H1 (cell line): ENCODE measurements around the gene BOK. TPM values are rescaled to one million over a fixed set of nuclear protein-coding genes. Genes with fewer than 3 reads are reported as not detected.

ENCODE experiments used
- CTCF ChIA-PET: fragments of 300-600 bp; sonication (Branson Sonifier 250); formaldehyde crosslinking; loops from one replicate; lab custom pipeline; 2021; ENCODE audit not compliant: partially characterized antibody; lab: Charles Lee
- POLR2A ChIA-PET: fragments of 300-600 bp; sonication (Branson Sonifier 250); formaldehyde crosslinking; loops from one replicate; lab custom pipeline; 2021; ENCODE audit warnings: inconsistent platforms; ENCODE audit not compliant: partially characterized antibody; lab: Charles Lee
- DNase-seq, 2 experiments: peaks; one replicate each; pipeline versions ENCODE4 v3.0.0 to v3.0.0-alpha.2; 2010 to 2022; ENCODE audit warnings: low spot score in 2 of 2, low read depth in 1 of 2, mixed read lengths in 1 of 2
- FAIRE-seq: peaks from 2 replicates; lab custom pipeline; 2011; peaks lifted over from hg19 to GRCh38; lab: Jason Lieb, UNC
- H2AFZ ChIP-seq: 2 replicates; pipeline ENCODE4 v1.8.1; 2012; ENCODE audit warnings: low read length, inconsistent platforms
- H2AK5ac ChIP-seq: 2 replicates; pipeline ENCODE4 v1.6.1; 2013; ENCODE audit warnings: low read depth, low read length
- H2BK120ac ChIP-seq: replicated peaks from 2 replicates; pipeline ENCODE3; 2013; ENCODE audit warnings: low read depth, low read length, inconsistent platforms
- H2BK12ac ChIP-seq: 2 replicates; pipeline ENCODE4 v1.6.1; 2013; ENCODE audit warnings: low read depth, low read length
- H2BK15ac ChIP-seq: 2 replicates; pipeline ENCODE4 v1.6.1; 2013; ENCODE audit warnings: low read length
- H2BK20ac ChIP-seq: 2 replicates; pipeline ENCODE4 v1.6.1; 2013; ENCODE audit warnings: low read length
- H2BK5ac ChIP-seq: 2 replicates; pipeline ENCODE4 v1.6.1; 2013; ENCODE audit warnings: low read depth, low read length
- H3K14ac ChIP-seq: 2 replicates; pipeline ENCODE4 v1.6.1; 2013; ENCODE audit warnings: inconsistent platforms; ENCODE audit not compliant: insufficient read length
- H3K18ac ChIP-seq: 2 replicates; pipeline ENCODE4 v1.6.1; 2013; ENCODE audit warnings: low read length; ENCODE audit errors: extremely low read depth
- H3K23ac ChIP-seq: 2 replicates; pipeline ENCODE4 v1.6.1; 2013; ENCODE audit warnings: inconsistent platforms; ENCODE audit not compliant: insufficient read length
- H3K23me2 ChIP-seq: 2 replicates; pipeline ENCODE4 v1.6.1; 2013; ENCODE audit warnings: low read depth, low read length
- H3K27ac ChIP-seq: 2 replicates; pipeline ENCODE4 v1.6.1; 2011; ENCODE audit warnings: low read depth, low read length, inconsistent platforms
- H3K27me3 ChIP-seq, 4 experiments: replicated peaks in 1 of 4; 1 replicate in 1 of 4; 2 replicates in 3 of 4; pipeline versions ENCODE4 v1.6.1 to v1.8.1; 2011 to 2013; ENCODE audit warnings: low read length in 3 of 4, mild to moderate bottlenecking in 3 of 4, inconsistent platforms in 2 of 4, mixed read lengths in 2 of 4, moderate library complexity in 1 of 4; ENCODE audit not compliant: control insufficient read depth in 3 of 4, insufficient read depth in 3 of 4; ENCODE audit errors: extremely low read depth in 1 of 4
- H3K36me3 ChIP-seq, 4 experiments: 2 replicates each; pipeline versions ENCODE4 v1.6.1 to v1.8.1; 2011 to 2013; ENCODE audit warnings: mild to moderate bottlenecking in 4 of 4, low read length in 3 of 4, moderate library complexity in 2 of 4, control low read depth in 1 of 4, inconsistent platforms in 1 of 4; ENCODE audit not compliant: insufficient read depth in 4 of 4, control insufficient read depth in 2 of 4
- H3K4ac ChIP-seq: replicated peaks from 2 replicates; pipeline ENCODE3; 2013; ENCODE audit warnings: low read length, low read depth, mixed read lengths, inconsistent platforms; ENCODE audit not compliant: insufficient read length
- H3K4me1 ChIP-seq, 4 experiments: replicated peaks in 1 of 4; 1 replicate in 1 of 4; 2 replicates in 3 of 4; pipeline versions ENCODE4 v1.6.1 to v1.8.1; 2011 to 2013; ENCODE audit warnings: low read length in 3 of 4, inconsistent platforms in 2 of 4, mixed read lengths in 1 of 4; ENCODE audit not compliant: insufficient read depth in 4 of 4, control insufficient read depth in 3 of 4
- H3K4me2 ChIP-seq, 2 experiments: 2 replicates each; pipeline versions ENCODE4 v1.6.1 to v1.8.1; 2011 to 2013; ENCODE audit warnings: low read depth in 2 of 2, low read length in 2 of 2, control low read depth in 1 of 2, inconsistent platforms in 1 of 2, mild to moderate bottlenecking in 1 of 2; ENCODE audit not compliant: insufficient read depth in 1 of 2
- H3K4me3 ChIP-seq, 4 experiments: fragments of 200-600, 300-600 bp in 1 of 4; sonication (generic), shearing (Covaris generic), sonication (Bioruptor Twin) in 1 of 4; 2 replicates each; pipeline versions ENCODE4 v1.5.1 to v1.8.1; 2011 to 2016; ENCODE audit warnings: low read length in 4 of 4, low read depth in 3 of 4, control low read depth in 2 of 4, inconsistent platforms in 2 of 4, mild to moderate bottlenecking in 2 of 4, mixed read lengths in 1 of 4, moderate library complexity in 1 of 4; ENCODE audit not compliant: insufficient read depth in 2 of 4; ENCODE audit errors: extremely low read depth in 1 of 4
- H3K56ac ChIP-seq: replicated peaks from 2 replicates; pipeline ENCODE3; 2013; ENCODE audit warnings: low read depth, mild to moderate bottlenecking, mixed read lengths, low read length, inconsistent platforms; ENCODE audit not compliant: insufficient read length
- H3K79me1 ChIP-seq: 2 replicates; pipeline ENCODE4 v1.6.1; 2013; ENCODE audit warnings: low read depth, low read length, control low read depth
- H3K79me2 ChIP-seq, 2 experiments: 2 replicates each; pipeline versions ENCODE4 v1.6.1 to v1.8.1; 2012 to 2013; ENCODE audit warnings: low read length in 2 of 2, mild to moderate bottlenecking in 2 of 2, inconsistent platforms in 1 of 2; ENCODE audit not compliant: insufficient read depth in 2 of 2, control insufficient read depth in 1 of 2
- H3K9ac ChIP-seq, 4 experiments: replicated peaks in 1 of 4; 1 replicate in 1 of 4; 2 replicates in 3 of 4; pipeline versions ENCODE4 v1.6.1 to v1.8.1; 2011 to 2013; ENCODE audit warnings: low read depth in 3 of 4, low read length in 3 of 4, control low read depth in 2 of 4, mild to moderate bottlenecking in 2 of 4, moderate library complexity in 2 of 4, inconsistent platforms in 1 of 4; ENCODE audit errors: extremely low read depth in 1 of 4
- H3K9me3 ChIP-seq, 2 experiments: 2 replicates each; pipeline versions ENCODE4 v1.6.1 to v1.8.1; 2012 to 2013; ENCODE audit warnings: mild to moderate bottlenecking in 2 of 2, moderate library complexity in 2 of 2, control low read depth in 1 of 2, inconsistent platforms in 1 of 2, low read depth in 1 of 2, low read length in 1 of 2, mixed read lengths in 1 of 2; ENCODE audit not compliant: insufficient read depth in 2 of 2
- H4K20me1 ChIP-seq, 2 experiments: replicated peaks in 1 of 2; 2 replicates each; pipeline versions ENCODE3 to v1.8.1; 2011 to 2013; ENCODE audit warnings: inconsistent platforms in 2 of 2, low read length in 2 of 2, mild to moderate bottlenecking in 1 of 2; ENCODE audit not compliant: insufficient read depth in 2 of 2, control insufficient read depth in 1 of 2
- H4K5ac ChIP-seq: 2 replicates; pipeline ENCODE4 v1.6.1; 2013; ENCODE audit warnings: low read length, low read depth, mixed read lengths, inconsistent platforms; ENCODE audit not compliant: insufficient read length
- H4K8ac ChIP-seq: 2 replicates; pipeline ENCODE4 v1.8.0; 2013; ENCODE audit warnings: mild to moderate bottlenecking, moderate library complexity, low read length, inconsistent platforms; ENCODE audit not compliant: insufficient read depth; ENCODE audit errors: extremely low read depth
- H4K91ac ChIP-seq: replicated peaks from 2 replicates; pipeline ENCODE3; 2013; ENCODE audit warnings: low read length, mixed read lengths, inconsistent platforms; ENCODE audit not compliant: insufficient read length
- ATF2 ChIP-seq: IDR thresholded peaks from 2 replicates; pipeline ENCODE4 v1.6.1; 2012; ENCODE audit warnings: low read length, inconsistent platforms
- CBX5 ChIP-seq: fragments of 300-800, 300-1000 bp; sonication (generic); IDR thresholded peaks from 2 replicates; pipeline ENCODE4 v1.7.1; 2016; ENCODE audit warnings: antibody characterized with exemption, low read length, low read depth
- EP300 ChIP-seq, 2 experiments: IDR thresholded peaks; 1 replicate in 1 of 2; 2 replicates in 1 of 2; pipeline ENCODE4 v1.6.1; 2011 to 2012; ENCODE audit warnings: low read depth in 2 of 2, low read length in 2 of 2, mild to moderate bottlenecking in 2 of 2, borderline replicate concordance in 1 of 2, inconsistent platforms in 1 of 2, moderate library complexity in 1 of 2
- GABPA ChIP-seq: IDR thresholded peaks from 2 replicates; pipeline ENCODE4 v1.6.1; 2011; ENCODE audit warnings: mild to moderate bottlenecking, low read length, moderate library complexity, borderline replicate concordance; ENCODE audit not compliant: insufficient read depth
- HDAC6 ChIP-seq: IDR thresholded peaks from one replicate; pipeline ENCODE4 v1.7.1; 2012; ENCODE audit warnings: low read depth, mild to moderate bottlenecking, inconsistent platforms, low read length, moderate library complexity
- KDM5A ChIP-seq: fragments of 200-600 bp; IDR thresholded peaks from 2 replicates; pipeline ENCODE4 v1.7.1; 2012; ENCODE audit warnings: mild to moderate bottlenecking, low read length, inconsistent platforms, mixed read lengths
- POU5F1 ChIP-seq: IDR thresholded peaks from 2 replicates; pipeline ENCODE4 v1.6.1; 2011; ENCODE audit warnings: low read depth, mild to moderate bottlenecking, low read length, moderate library complexity
- RXRA ChIP-seq: IDR thresholded peaks from 2 replicates; pipeline ENCODE4 v1.6.1; 2011; ENCODE audit warnings: low read depth, mild to moderate bottlenecking, low read length, moderate library complexity; ENCODE audit not compliant: insufficient read depth
- SIRT6 ChIP-seq: IDR thresholded peaks from one replicate; pipeline ENCODE4 v1.7.1; 2012; ENCODE audit warnings: low read length, inconsistent platforms
- SIX5 ChIP-seq: IDR thresholded peaks from 2 replicates; pipeline ENCODE4 v1.6.1; 2011; ENCODE audit warnings: mild to moderate bottlenecking, low read depth, low read length
- SP2 ChIP-seq: IDR thresholded peaks from 2 replicates; pipeline ENCODE4 v1.6.1; 2012; ENCODE audit warnings: mild to moderate bottlenecking, low read length, inconsistent platforms
- ZNF274 ChIP-seq: IDR thresholded peaks from 2 replicates; pipeline ENCODE4 v1.7.0; 2012; ENCODE audit warnings: low read length, borderline replicate concordance; ENCODE audit errors: extremely low read depth
- WGBS, 2 experiments: shearing (Covaris generic) in 1 of 2; methylation state at CpG; one replicate each; pipeline versions ENCODE4 v1.1.6 to v1.1.7; 2013 to 2015; ENCODE audit warnings: low lambda C conversion rate in 2 of 2, mixed read lengths in 2 of 2, inconsistent platforms in 1 of 2, low coverage in 1 of 2, missing lambda C conversion rate in 1 of 2; ENCODE audit not compliant: insufficient replicate concordance in 2 of 2, insufficient coverage in 1 of 2, insufficient read length in 1 of 2; ENCODE audit errors: extremely low coverage in 1 of 2, missing lambda C conversion rate in 1 of 2; 5-methylcytosine and 5-hydroxymethylcytosine counted together
- polyA plus RNA-seq, 7 experiments: library from polyadenylated mRNA; depleted of rRNA in 3 of 7; stranded (reverse) in 5 of 7; unstranded in 2 of 7; fragments of >200 nt in 5 of 7; fragments of 200-250 nt in 2 of 7; gene quantifications; 1 replicate in 5 of 7; 2 replicates in 1 of 7; 4 replicates in 1 of 7; pipeline versions ENCODE4 v1.2.1 to v1.2.3, GENCODE V29; 2011 to 2013; ENCODE audit warnings: missing spikeins in 2 of 7, mixed read lengths in 2 of 7
- total RNA-seq: library from RNA; stranded (reverse); fragmentation: NEBNext Ultra II Directional; extraction: Animal tissue kit (Norgen Biotek cat#: 25700); gene quantifications from 2 replicates; pipeline ENCODE4 v1.2.1, GENCODE V29; 2021

BOK gene
- total and polyA plus RNA-seq, 2 of the 8 experiments (the other 6 are each of a cell fraction or from before 2014, with no cell fraction given): 33.7 to 37.6 TPM

GRCh38 chr2:241566468-241566867, 7.9 kb downstream of the BOK start:
- Histone ChIP-seq H3K79me1 (peaks cover 5% of the 10 kb centered on the region), H3K36me3 (no peaks in the 10 kb centered on the region), H2BK15ac (no peak overlapping the region), H2BK12ac (no peak overlapping the region), H3K9ac (no peak overlapping the region), H3K14ac (no peak overlapping the region), H3K4me1 (peaks cover 0 to 10% (median 3%) of the 10 kb centered on the region in 4 experiments; a peak in 5 of 7 replicates), H4K20me1 (peaks cover 5 to 21% of the 10 kb centered on the region in 2 experiments), H3K4ac (no peak overlapping the region), H4K91ac (no peak overlapping the region), H3K9me3 (no peaks in the 10 kb centered on the region), H3K4me2 (no peak overlapping the region), H2BK120ac (no peak overlapping the region), H3K27ac (no peak overlapping the region), H4K5ac (no peak overlapping the region), H3K23ac (no peak overlapping the region), H3K56ac (no peak overlapping the region), H3K23me2 (peaks cover 6% of the 10 kb centered on the region; the same call in 1 of the 2 replicates), H4K8ac (no peak overlapping the region), H2AFZ (no peak overlapping the region), H3K4me3 (no peak overlapping the region), H2BK5ac (no peak overlapping the region), H2AK5ac (no peak overlapping the region), H3K18ac (no peak overlapping the region), H3K79me2 (peaks cover 0 to 5% of the 10 kb centered on the region in 2 experiments; a peak in 1 of 4 replicates), H3K27me3 (peaks cover 0 to 2% (median 0%) of the 10 kb centered on the region in 4 experiments; a peak in 3 of 7 replicates), H2BK20ac (no peak overlapping the region)
- ChIA-PET CTCF (interaction anchor here (0.6 kb wide), 1 partner anchor 38 kb away, joined by 3 read pairs; no protein-coding TSS in a partner anchor), POLR2A (no interaction called here)
- no peak for DNase-seq
- no peak for FAIRE-seq
- 98% methylated on average over 7 of the region's 7 CpGs; no CpG with 5 or more reads in 1 of the 2 experiments for WGBS, 2 experiments
- TF ChIP-seq CBX5 (no peak), ATF2 (no peak), SIX5 (no peak), RXRA (no peak), KDM5A (no peak), HDAC6 (no peak), SIRT6 (no peak), POU5F1 (no peak), EP300 (IDR thresholded peaks at IDR 0.05; ENCODE audit: borderline replicate concordance in 1 of 2, low read depth in 2 of 2, low read length in 2 of 2) (no peak), ZNF274 (no peak), GABPA (no peak), SP2 (no peak)
